ENCODE results near the gene P2RX5.

The P2RX5 gene

GRCh38 chr17:3678821-3679530 is 17.0 kb downstream of the P2RX5 start:
- DNase-seq = no peak

- DNase-seq = no peak
These were observed 17.7 kb downstream of the P2RX5 start for GRCh38 chr17:3678095-3678820.

- no peak for DNase-seq
These were observed 20.1 kb downstream of the P2RX5 start for GRCh38 chr17:3675886-3676285.

- DNase-seq = no peak
These were observed 23.4 kb downstream of the P2RX5 start for GRCh38 chr17:3672571-3672970.

GRCh38 chr17:3669548-3669947 is 26.4 kb downstream of the P2RX5 start:
- DNase-seq = no peak

GRCh38 chr17:3669085-3669347 is 26.9 kb downstream of the P2RX5 start:
- no peak for DNase-seq

- peak; percentile 84 for DNase-seq
These were observed 27.5 kb downstream of the P2RX5 start, which contains the start of the genes EMC6 and TAX1BP3 for GRCh38 chr17:3668279-3669084. TSS of gene EMC6 (plus strand) at chr17:3668812. CDS start at chr17:3669147, 335 bp downstream. TSS of gene TAX1BP3 (minus strand) at chr17:3668578. CDS start at chr17:3668526, 52 bp downstream.

GRCh38 chr17:3667366-3668278 is 28.3 kb downstream of the P2RX5 start:
- peak; percentile 4 for DNase-seq

- no peak for DNase-seq
These were observed 29.4 kb downstream of the P2RX5 start for GRCh38 chr17:3666516-3666915.

- DNase-seq = no peak
These were observed 30.1 kb downstream of the P2RX5 start for GRCh38 chr17:3665834-3666233.

GRCh38 chr17:3663102-3664011 is 32.6 kb downstream of the P2RX5 start:
- no peak for DNase-seq

- no peak for DNase-seq
These were observed 35.6 kb downstream of the P2RX5 start for GRCh38 chr17:3660311-3660891.

GRCh38 chr17:3659541-3660111 is 36.3 kb downstream of the P2RX5 start:
- DNase-seq = no peak

GRCh38 chr17:3658784-3659449 is 37.0 kb downstream of the P2RX5 start:
- no peak for DNase-seq

- no peak for DNase-seq
These were observed 37.8 kb downstream of the P2RX5 start for GRCh38 chr17:3657874-3658783.

GRCh38 chr17:3657588-3657869 is 38.4 kb downstream of the P2RX5 start:
- DNase-seq = no peak

- DNase-seq = no peak
These were observed 39.0 kb downstream of the P2RX5 start for GRCh38 chr17:3656755-3657587.

- DNase-seq = no peak
These were observed 39.6 kb downstream of the P2RX5 start for GRCh38 chr17:3656353-3656752.
